ENCODE measurements around the gene MESP2.

- no peak for TF ChIP-seq POLR2A (IDR thresholded peaks at IDR 0.05)
- TF ChIP-seq CTCF (IDR thresholded peaks at IDR 0.05) = no peak
- no peak for TF ChIP-seq EP300 (IDR thresholded peaks at IDR 0.05)
Observed at GRCh38 chr15:89801471-89802195, 25.5 kb downstream of the MESP2 start.

All from ovary (tissue), 3 donors.